Fibroblast of villous mesenchyme (primary cell): ENCODE measurements around the gene KLHL6. TPM values are rescaled to one million over a fixed set of nuclear protein-coding genes. Genes with fewer than 3 reads are reported as not detected.
"Not testable (repeated sequence)": the region's sequence is repeated elsewhere in the genome, so short reads cannot be mapped to it uniquely, and the experiment has no call there.

Source experiments
- DNase-seq: peaks from one replicate; pipeline ENCODE4 v3.0.0-alpha.2; 2010; ENCODE audit warnings: low read depth
- H3K4me3 ChIP-seq: 2 replicates; pipeline ENCODE4 v1.5.1; 2011; ENCODE audit warnings: low read depth, mild to moderate bottlenecking, low read length
- CTCF ChIP-seq: IDR thresholded peaks from 2 replicates; pipeline ENCODE4 v1.5.1; 2012; ENCODE audit warnings: low read depth, mild to moderate bottlenecking, low read length; ENCODE audit not compliant: insufficient read depth
- total RNA-seq: library from RNA; depleted of rRNA; stranded (reverse); fragments of >200 nt; gene quantifications from 2 replicates; pipeline ENCODE4 v1.2.3, GENCODE V29; 2012

KLHL6 gene
- total RNA-seq, 1 donor, result not detected

GRCh38 chr3:183533412-183534132 lies 21.9 kb downstream of the KLHL6 start:
- no peak overlapping the region for H3K4me3 ChIP-seq
- TF ChIP-seq CTCF, result no peak

GRCh38 chr3:183532620-183533411 lies 22.7 kb downstream of the KLHL6 start:
- no peak for TF ChIP-seq CTCF
- H3K4me3 ChIP-seq, result no peak overlapping the region
- DNase-seq, result no peak

More at GRCh38 chr3:183533412-183534132, 21.9 kb downstream of the KLHL6 start:
- DNase-seq, result no peak

GRCh38 chr3:183529717-183530116 lies 25.8 kb downstream of the KLHL6 start:
- no peak for TF ChIP-seq CTCF
- no peak for DNase-seq
- H3K4me3 ChIP-seq, result no peak overlapping the region

GRCh38 chr3:183529185-183529584 lies 26.3 kb downstream of the KLHL6 start:
- TF ChIP-seq CTCF, result no peak

GRCh38 chr3:183528758-183529157 lies 26.7 kb downstream of the KLHL6 start:
- H3K4me3 ChIP-seq, DNase-seq: not testable (repeated sequence)

More at GRCh38 chr3:183529185-183529584, 26.3 kb downstream of the KLHL6 start:
- no peak for DNase-seq
- H3K4me3 ChIP-seq, result no peak overlapping the region

GRCh38 chr3:183527428-183528379 lies 27.8 kb downstream of the KLHL6 start:
- TF ChIP-seq CTCF, result no peak
- DNase-seq, result no peak
- H3K4me3 ChIP-seq, result no peak overlapping the region
